Heart left ventricle (tissue), 16 donors: Measurements from ENCODE around the gene TAF10. TPM values are rescaled to one million over a fixed set of nuclear protein-coding genes. Genes with fewer than 3 reads are reported as not detected.
A peak's percentile ranks its signal among the peaks of the same experiment; 100 is the strongest.

ENCODE experiments used
- ATAC-seq, 4 donors: fragments of 200-7000 bp; cut with Tn5 transposase; one replicate each; pipeline ENCODE4 v1.9.1; 2020 to 2022; ENCODE audit warnings: moderate library complexity in 4 of 4, mild to moderate bottlenecking in 3 of 4, moderate number of reproducible peaks in 1 of 4
- DNase-seq, 5 donors: peaks; one replicate each; pipeline ENCODE4 v3.0.0-alpha.2; 2020
- H3K27ac ChIP-seq, 12 donors: fragments of 200-600 bp; sonication (generic) in 4 of 12; one replicate each; pipeline versions ENCODE4 v1.5.0 to v1.8.0; 2016 to 2022; ENCODE audit warnings: mild to moderate bottlenecking in 2 of 12
- H3K27me3 ChIP-seq, 9 donors: fragments of 200-600 bp; sonication (generic) in 2 of 9; one replicate each; pipeline versions ENCODE4 v1.5.1 to v1.8.0; 2016 to 2022; ENCODE audit warnings: mild to moderate bottlenecking in 3 of 9
- H3K36me3 ChIP-seq, 9 donors: fragments of 200-600 bp; sonication (generic) in 2 of 9; one replicate each; pipeline versions ENCODE4 v1.5.0 to v1.8.0; 2018 to 2022; ENCODE audit warnings: mild to moderate bottlenecking in 2 of 9
- H3K4me1 ChIP-seq, 12 donors: fragments of 200-600 bp; sonication (generic) in 4 of 12; one replicate each; pipeline versions ENCODE4 v1.5.0 to v1.8.0; 2016 to 2022; ENCODE audit warnings: mild to moderate bottlenecking in 3 of 12
- H3K4me3 ChIP-seq, 12 donors: fragments of 200-600 bp; sonication (generic) in 4 of 12; one replicate each; pipeline versions ENCODE4 v1.5.0 to v1.8.0; 2017 to 2022; ENCODE audit warnings: mild to moderate bottlenecking in 9 of 12, moderate library complexity in 4 of 12
- H3K9me3 ChIP-seq, 12 donors: fragments of 200-600 bp; sonication (generic) in 4 of 12; one replicate each; pipeline versions ENCODE4 v1.5.0 to v1.8.0; 2016 to 2022; ENCODE audit warnings: mild to moderate bottlenecking in 1 of 12
- CTCF ChIP-seq, 12 donors: fragments of 200-600 bp; sonication (generic) in 4 of 12; IDR thresholded peaks; one replicate each; pipeline versions ENCODE4 v1.5.0 to v1.8.0; 2018 to 2022; ENCODE audit warnings: antibody characterized with exemption in 12 of 12, mild to moderate bottlenecking in 5 of 12
- POLR2A ChIP-seq, 2 donors: fragments of 450-650 bp; IDR thresholded peaks; one replicate each; pipeline ENCODE4 v1.6.1; 2017; ENCODE audit warnings: antibody characterized with exemption in 2 of 2, mild to moderate bottlenecking in 2 of 2, moderate library complexity in 2 of 2
- WGBS, 4 donors: extraction: QIAGEN DNeasy Blood & Tissue Kit in 2 of 4; methylation state at CpG; one replicate each; pipeline versions ENCODE4 v1.1.5 to v1.1.7; 2013 to 2018; 5-methylcytosine and 5-hydroxymethylcytosine counted together
- intact Hi-C, 10 donors: fragments of 100-400 bp; cut with DNase I; formaldehyde crosslinking; loops; one replicate each; pipeline versions ENCODE4 v1.11.1 to v1.14.2; 2022
- polyA plus RNA-seq, 2 donors: library from polyadenylated mRNA; stranded (reverse); fragments of 200-250 nt; gene quantifications; one replicate each; pipeline ENCODE4 v1.2.3, GENCODE V29; 2013
- total RNA-seq, 9 donors: library from RNA; depleted of rRNA in 2 of 9; stranded (reverse); fragments of >200 nt in 2 of 9; fragmentation: NEBNext Ultra II Directional in 3 of 9; extraction: Animal tissue kit (Norgen Biotek cat#: 25700) in 3 of 9; gene quantifications; one replicate each; pipeline versions ENCODE4 v1.1.0 to v1.2.4, GENCODE V29; 2016 to 2023
- donor health status: ischemic (EF 13 %, LVEDD 7.1; RV severe dilation, severe dysfunction).
- donor health status: healthy with polysubstance abuse.
- donor health status: DM: no; HTN: yes; CAD: no.
- donor health status: DM: no; HTN: no; CAD: no.
- donor health status: ischemic (EF 25% LVEDD 6.9; RV normal size, moderate dysfunction).
- donor health status: ischemic (EF 25% LVEDD 5.7; RV mildly dilated, moderate dysfunction).
- donor health status: healthy.
- donor health status: DM: yes; HTN: yes; CAD: no.
- donor health status: ischemic (EF 35%, LVEDD 5.7; RV mildly dilated, moderate dysfunction).
- donor health status: nonischemic (EF 11% LVEDD 7.7; RV severe dilation, severe dysfunction).
- donor health status: DM: yes; HTN: yes; CAD: no.
- donor health status: PGD.
- donor health status: ischemic (EF 29% LVEDD 5.4; RV normal size, mild dysfunction).
- donor health status: nonischemic (EF 23%, LVEDD 6.1; RV moderate dilation, normal function).

The TAF10 gene
- total and polyA plus RNA-seq, 11 donors, result 42.3 to 155 (median 99.0) TPM

- WGBS, 4 donors, result 50 to 63% (median 56%) methylated on average over 3 of the region's 3 CpGs
- no peak for DNase-seq
- intact Hi-C loops, result no loop called here
Observed at GRCh38 chr11:6652182-6652581, 40.2 kb upstream of the TAF10 start.

GRCh38 chr11:6650980-6651379 is 39.0 kb upstream of the TAF10 start:
- Histone ChIP-seq H3K9me3 (no peaks in the 10 kb centered on the region), H3K4me3 (no peak overlapping the region), H3K36me3 (no peaks in the 10 kb centered on the region), H3K27me3 (peaks cover 0 to 8% (median 0%) of the 10 kb centered on the region in 9 donors), H3K4me1 (peaks cover 3 to 69% (median 42%) of the 10 kb centered on the region in 12 donors), H3K27ac (peak overlapping the region in 1 of 12 donors; percentile 8)
- intact Hi-C loops, result no loop called here
- DNase-seq, result no peak
- no peak for TF ChIP-seq CTCF (IDR thresholded peaks at IDR 0.05)
- no peak for ATAC-seq
- 44 to 66% (median 60%) methylated on average over 6 of the region's 6 CpGs for WGBS, 4 donors

More at GRCh38 chr11:6652182-6652581, 40.2 kb upstream of the TAF10 start:
- H3K9me3 ChIP-seq, result no peaks in the 10 kb centered on the region
- no peak overlapping the region for H3K27ac ChIP-seq
- H3K4me3 ChIP-seq, result no peak overlapping the region
- H3K27me3 ChIP-seq, result peaks cover 0 to 8% (median 0%) of the 10 kb centered on the region in 9 donors
- ATAC-seq, result no peak
- peaks cover 3 to 69% (median 32%) of the 10 kb centered on the region in 12 donors for H3K4me1 ChIP-seq
- H3K36me3 ChIP-seq, result no peaks in the 10 kb centered on the region
- TF ChIP-seq CTCF (IDR thresholded peaks at IDR 0.05) (no peak), POLR2A (IDR thresholded peaks at IDR 0.05) (no peak)

GRCh38 chr11:6650104-6650503 is 38.1 kb upstream of the TAF10 start:
- Histone ChIP-seq H3K9me3 (no peaks in the 10 kb centered on the region), H3K4me3 (no peak overlapping the region), H3K4me1 (peaks cover 3 to 77% (median 51%) of the 10 kb centered on the region in 12 donors), H3K36me3 (peaks cover 0 to 3% (median 0%) of the 10 kb centered on the region in 9 donors), H3K27ac (peak overlapping the region in 1 of 12 donors; percentile 8), H3K27me3 (peaks cover 0 to 8% (median 0%) of the 10 kb centered on the region in 9 donors)
- ATAC-seq (no peak), DNase-seq (no peak)
- intact Hi-C loops, result no loop called here
- TF ChIP-seq CTCF (IDR thresholded peaks at IDR 0.05), result no peak
- no peak for TF ChIP-seq POLR2A (IDR thresholded peaks at IDR 0.05)

GRCh38 chr11:6648501-6648900 is 36.5 kb upstream of the TAF10 start:
- Histone ChIP-seq H3K9me3 (no peaks in the 10 kb centered on the region), H3K4me1 (peaks cover 0 to 67% (median 40%) of the 10 kb centered on the region in 12 donors), H3K4me3 (no peak overlapping the region), H3K27me3 (peaks cover 0 to 3% (median 0%) of the 10 kb centered on the region in 9 donors), H3K36me3 (peaks cover 0 to 4% (median 0%) of the 10 kb centered on the region in 9 donors), H3K27ac (peak overlapping the region in 7 of 12 donors; percentile 15 to 91 (median 81))
- DNase-seq (no peak), ATAC-seq (no peak)
- TF ChIP-seq POLR2A (IDR thresholded peaks at IDR 0.05), result no peak
- TF ChIP-seq CTCF (IDR thresholded peaks at IDR 0.05), result no peak
- 37 to 80% (median 58%) methylated on average over 1 of the region's 1 CpG for WGBS, 4 donors
- intact Hi-C loops, result loop anchor here in 2 of 10 donors (5.0 kb wide), 1 partner anchor 34 kb away; the partner anchor contains the start of gene MRPL17 (in 2 of the 2)
